CD4-positive, alpha-beta T cell treated with Interleukin-10 for 1 hour (primary cell): ENCODE data around the gene DPP3.
A peak's percentile ranks its signal among the peaks of the same experiment; 100 is the strongest.

Experiments used
- DNase-seq: peaks from one replicate; pipeline ENCODE4 v3.0.0-alpha.2; 2020

Gene DPP3

GRCh38 chr11:66464916-66465315 lies 15.3 kb upstream of the DPP3 start:
- no peak for DNase-seq

GRCh38 chr11:66465373-66466224 lies 14.6 kb upstream of the DPP3 start:
- DNase-seq = no peak

GRCh38 chr11:66466225-66467033 lies 13.8 kb upstream of the DPP3 start, which contains the start of gene PELI3:
TSS of gene PELI3 (plus strand) at chr11:66466905. CDS start at chr11:66468129, 1,224 bp downstream.
- peak; percentile 97 for DNase-seq

- no peak for DNase-seq
Measured at GRCh38 chr11:66467034-66467659, 13.1 kb upstream of the DPP3 start.

GRCh38 chr11:66467756-66468155 lies 12.5 kb upstream of the DPP3 start:
- peak; percentile 37 for DNase-seq

- DNase-seq = no peak
Measured at GRCh38 chr11:66468691-66469090, 11.5 kb upstream of the DPP3 start.

GRCh38 chr11:66469441-66469840 lies 10.8 kb upstream of the DPP3 start:
- DNase-seq = no peak

GRCh38 chr11:66470015-66470414 lies 10.2 kb upstream of the DPP3 start:
- DNase-seq = no peak

GRCh38 chr11:66471142-66471541 lies 9.1 kb upstream of the DPP3 start:
- no peak for DNase-seq

- DNase-seq = no peak
Measured at GRCh38 chr11:66472054-66472453, 8.2 kb upstream of the DPP3 start.

- no peak for DNase-seq
Measured at GRCh38 chr11:66473167-66473566, 7.1 kb upstream of the DPP3 start.

- no peak for DNase-seq
Measured at GRCh38 chr11:66473608-66474515, 6.4 kb upstream of the DPP3 start.

GRCh38 chr11:66475349-66476172 lies 4.7 kb upstream of the DPP3 start:
- DNase-seq = no peak

- no peak for DNase-seq
Measured at GRCh38 chr11:66476173-66476840, 3.9 kb upstream of the DPP3 start.

GRCh38 chr11:66476841-66477251 lies 3.4 kb upstream of the DPP3 start:
- DNase-seq = no peak

GRCh38 chr11:66477263-66478201 lies 2.7 kb upstream of the DPP3 start:
- DNase-seq = no peak

- peak; percentile 52 for DNase-seq
Measured at GRCh38 chr11:66478729-66479393, 1.4 kb upstream of the DPP3 start.

- DNase-seq = no peak
Measured at GRCh38 chr11:66479394-66480116, 679 bp upstream of the DPP3 start.
